Gastroesophageal sphincter (tissue), 3 donors: ENCODE data around the gene KCTD14.

Source experiments
- POLR2A ChIP-seq, 2 donors: fragments of 450-650 bp; IDR thresholded peaks; one replicate each; pipeline ENCODE4 v1.6.1; 2017; ENCODE audit warnings: antibody characterized with exemption in 2 of 2, mild to moderate bottlenecking in 2 of 2, moderate library complexity in 1 of 2
- TF ChIP-seq, protein P1 (sequence below), 4 experiments: fragments of 200-600 bp in 2 of 4; fragments of 450-650 bp in 2 of 4; sonication (generic) in 1 of 4; IDR thresholded peaks; one replicate each; pipeline ENCODE4 v1.5.1; 2017 to 2019; ENCODE audit warnings: antibody characterized with exemption in 4 of 4, mild to moderate bottlenecking in 2 of 4, moderate library complexity in 2 of 4

DNA sequence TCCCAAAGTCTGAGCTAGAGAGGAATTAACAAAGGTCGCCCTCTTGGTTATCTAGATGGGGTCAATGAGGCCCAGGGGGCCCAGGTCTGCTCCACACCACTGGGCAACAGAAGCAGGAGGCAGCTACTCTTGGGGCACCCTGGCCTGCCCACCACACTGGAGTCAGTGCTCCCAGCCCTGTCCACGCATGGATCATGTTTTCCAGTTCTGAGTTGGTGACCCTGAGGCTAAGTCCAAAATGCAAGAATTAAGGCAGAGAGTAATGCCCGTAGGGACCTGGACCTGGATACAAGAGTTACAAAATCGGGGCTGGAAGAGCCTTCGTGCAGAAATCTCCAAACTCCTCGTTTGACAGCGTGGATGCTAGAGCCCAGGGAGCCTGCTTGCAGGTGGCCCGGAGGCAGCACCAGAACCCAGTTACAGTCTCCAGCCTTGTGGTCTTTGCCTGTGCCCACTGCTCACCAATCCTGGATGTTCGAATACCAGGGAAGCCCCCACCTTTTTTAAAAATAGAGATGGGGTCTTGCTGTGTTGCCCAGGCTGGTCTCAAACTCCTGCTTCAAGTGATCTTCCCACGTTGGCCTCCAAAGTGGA is 34.5 kb upstream of the KCTD14 start:
- TF ChIP-seq, protein P1, sequence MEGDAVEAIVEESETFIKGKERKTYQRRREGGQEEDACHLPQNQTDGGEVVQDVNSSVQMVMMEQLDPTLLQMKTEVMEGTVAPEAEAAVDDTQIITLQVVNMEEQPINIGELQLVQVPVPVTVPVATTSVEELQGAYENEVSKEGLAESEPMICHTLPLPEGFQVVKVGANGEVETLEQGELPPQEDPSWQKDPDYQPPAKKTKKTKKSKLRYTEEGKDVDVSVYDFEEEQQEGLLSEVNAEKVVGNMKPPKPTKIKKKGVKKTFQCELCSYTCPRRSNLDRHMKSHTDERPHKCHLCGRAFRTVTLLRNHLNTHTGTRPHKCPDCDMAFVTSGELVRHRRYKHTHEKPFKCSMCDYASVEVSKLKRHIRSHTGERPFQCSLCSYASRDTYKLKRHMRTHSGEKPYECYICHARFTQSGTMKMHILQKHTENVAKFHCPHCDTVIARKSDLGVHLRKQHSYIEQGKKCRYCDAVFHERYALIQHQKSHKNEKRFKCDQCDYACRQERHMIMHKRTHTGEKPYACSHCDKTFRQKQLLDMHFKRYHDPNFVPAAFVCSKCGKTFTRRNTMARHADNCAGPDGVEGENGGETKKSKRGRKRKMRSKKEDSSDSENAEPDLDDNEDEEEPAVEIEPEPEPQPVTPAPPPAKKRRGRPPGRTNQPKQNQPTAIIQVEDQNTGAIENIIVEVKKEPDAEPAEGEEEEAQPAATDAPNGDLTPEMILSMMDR (IDR thresholded peaks at IDR 0.05), result no peak
- TF ChIP-seq POLR2A (IDR thresholded peaks at IDR 0.05), result no peak
